Tibial nerve (tissue), 4 donors: ENCODE measurements around the gene KRTAP5-4. TPM values are rescaled to one million over a fixed set of nuclear protein-coding genes. Genes with fewer than 3 reads are reported as not detected.

Experiments
- DNase-seq, 2 donors: peaks; one replicate each; pipeline ENCODE4 v3.0.0-alpha.2; 2019; ENCODE audit warnings: low spot score in 2 of 2
- H3K27ac ChIP-seq, 4 donors: fragments of 200-600 bp; sonication (generic) in 3 of 4; one replicate each; pipeline ENCODE4 v1.5.1; 2017 to 2019; ENCODE audit warnings: mild to moderate bottlenecking in 1 of 4
- H3K27me3 ChIP-seq, 2 donors: fragments of 200-600 bp; sonication (generic) in 1 of 2; one replicate each; pipeline versions ENCODE4 v1.5.1 to v1.6.0; 2017 to 2019
- H3K36me3 ChIP-seq, 3 donors: fragments of 200-600 bp; sonication (generic); one replicate each; pipeline ENCODE4 v1.5.1; 2018 to 2019
- H3K4me1 ChIP-seq, 4 donors: fragments of 200-600 bp; sonication (generic) in 3 of 4; one replicate each; pipeline ENCODE4 v1.5.1; 2017 to 2019
- H3K4me3 ChIP-seq, 4 donors: fragments of 200-600 bp; sonication (generic) in 3 of 4; one replicate each; pipeline ENCODE4 v1.5.1; 2017 to 2019; ENCODE audit warnings: mild to moderate bottlenecking in 1 of 4, moderate library complexity in 1 of 4
- H3K9me3 ChIP-seq, 4 donors: fragments of 200-600 bp; sonication (generic) in 3 of 4; one replicate each; pipeline ENCODE4 v1.5.1; 2017 to 2019
- CTCF ChIP-seq, 5 experiments: fragments of 200-600 bp in 3 of 5; fragments of 450-650 bp in 2 of 5; sonication (generic) in 3 of 5; IDR thresholded peaks; one replicate each; pipeline ENCODE4 v1.5.1; 2016 to 2019; ENCODE audit warnings: antibody characterized with exemption in 5 of 5, mild to moderate bottlenecking in 3 of 5, moderate library complexity in 2 of 5
- EP300 ChIP-seq, 2 donors: sonication (generic); formaldehyde crosslinking; IDR thresholded peaks; one replicate each; pipeline ENCODE4 v1.6.1; 2017; ENCODE audit warnings: antibody characterized with exemption in 2 of 2, mild to moderate bottlenecking in 1 of 2
- POLR2A ChIP-seq, 2 donors: fragments of 450-650 bp; IDR thresholded peaks; one replicate each; pipeline ENCODE4 v1.6.1; 2017; ENCODE audit warnings: antibody characterized with exemption in 2 of 2, mild to moderate bottlenecking in 2 of 2, moderate library complexity in 2 of 2
- WGBS, 2 donors: methylation state at CpG; one replicate each; pipeline ENCODE4 v1.1.5; 2018; 5-methylcytosine and 5-hydroxymethylcytosine counted together
- total RNA-seq, 4 donors: library from RNA; depleted of rRNA; stranded (reverse); fragments of >200 nt; gene quantifications; one replicate each; pipeline ENCODE4 v1.1.0, GENCODE V29; 2016

KRTAP5-4 gene
- total RNA-seq, 4 donors from 2014 or later = not detected

- Histone ChIP-seq H3K4me1 (no peaks in the 10 kb centered on the region), H3K27ac (no peak overlapping the region), H3K9me3 (no peaks in the 10 kb centered on the region), H3K4me3 (no peak overlapping the region), H3K36me3 (no peaks in the 10 kb centered on the region), H3K27me3 (peaks cover 0 to 45% of the 10 kb centered on the region in 2 donors)
- 28 to 34% methylated on average over 19 to 26 of the region's 35 CpGs for WGBS, 2 donors
- DNase-seq = peak in 1 of 2 donors; percentile 25
- TF ChIP-seq EP300 (IDR thresholded peaks at IDR 0.05) (no peak), POLR2A (IDR thresholded peaks at IDR 0.05) (no peak), CTCF (IDR thresholded peaks at IDR 0.05) (peak; percentile 56 to 79 (median 74))
Measured at GRCh38 chr11:1628506-1629325, 6.8 kb upstream of the KRTAP5-4 start.

GRCh38 chr11:1625541-1625940, 3.6 kb upstream of the KRTAP5-4 start:
- DNase-seq = no peak
- Histone ChIP-seq H3K4me3 (no peak overlapping the region), H3K9me3 (no peaks in the 10 kb centered on the region), H3K36me3 (no peaks in the 10 kb centered on the region), H3K27ac (no peak overlapping the region), H3K4me1 (no peaks in the 10 kb centered on the region), H3K27me3 (peaks cover 0 to 23% of the 10 kb centered on the region in 2 donors)
- TF ChIP-seq CTCF (IDR thresholded peaks at IDR 0.05) (no peak), POLR2A (IDR thresholded peaks at IDR 0.05) (no peak), EP300 (IDR thresholded peaks at IDR 0.05) (no peak)
- 84 to 89% methylated on average over 12 to 13 of the region's 13 CpGs for WGBS, 2 donors

- H3K36me3 ChIP-seq = no peaks in the 10 kb centered on the region
- no peak for DNase-seq
- no peak overlapping the region for H3K4me3 ChIP-seq
- TF ChIP-seq EP300 (IDR thresholded peaks at IDR 0.05) = no peak
- no peak for TF ChIP-seq CTCF (IDR thresholded peaks at IDR 0.05)
- TF ChIP-seq POLR2A (IDR thresholded peaks at IDR 0.05) = no peak
- WGBS, 2 donors = 72% methylated on average over 16 of the region's 16 CpGs
- H3K9me3 ChIP-seq = no peaks in the 10 kb centered on the region
- no peak overlapping the region for H3K27ac ChIP-seq
- no peaks in the 10 kb centered on the region for H3K4me1 ChIP-seq
- H3K27me3 ChIP-seq = peaks cover 0 to 18% of the 10 kb centered on the region in 2 donors
Measured at GRCh38 chr11:1624621-1625020, 2.7 kb upstream of the KRTAP5-4 start.

GRCh38 chr11:1623716-1624115, 1.8 kb upstream of the KRTAP5-4 start:
- H3K36me3 ChIP-seq = no peaks in the 10 kb centered on the region
- no peaks in the 10 kb centered on the region for H3K9me3 ChIP-seq
- no peak for TF ChIP-seq POLR2A (IDR thresholded peaks at IDR 0.05)
- no peak for TF ChIP-seq EP300 (IDR thresholded peaks at IDR 0.05)
- TF ChIP-seq CTCF (IDR thresholded peaks at IDR 0.05) = no peak
- peaks cover 0 to 13% of the 10 kb centered on the region in 2 donors for H3K27me3 ChIP-seq
- WGBS, 2 donors = 87 to 91% methylated on average over 9 of the region's 9 CpGs
- H3K4me1 ChIP-seq = no peaks in the 10 kb centered on the region
- H3K27ac ChIP-seq = no peak overlapping the region
- DNase-seq = no peak
- no peak overlapping the region for H3K4me3 ChIP-seq

- Histone ChIP-seq H3K27ac (no peak overlapping the region), H3K4me1 (no peaks in the 10 kb centered on the region), H3K27me3 (peaks cover 0 to 5% of the 10 kb centered on the region in 2 donors), H3K9me3 (peaks cover 0 to 4% (median 0%) of the 10 kb centered on the region in 4 donors), H3K36me3 (no peaks in the 10 kb centered on the region), H3K4me3 (no peak overlapping the region)
- no peak for DNase-seq
- TF ChIP-seq CTCF (IDR thresholded peaks at IDR 0.05) (no peak), EP300 (IDR thresholded peaks at IDR 0.05) (no peak), POLR2A (IDR thresholded peaks at IDR 0.05) (no peak)
- 33 to 34% methylated on average over 10 of the region's 10 CpGs for WGBS, 2 donors
Measured at GRCh38 chr11:1619449-1619848, 2.5 kb downstream of the KRTAP5-4 start.
